GM08714 (cell line): ENCODE measurements around the gene ATP13A3.

ENCODE experiments used
- H3K4me3 ChIP-seq: fragments of 200-500 bp; sonication (Bioruptor generic); 2 replicates; pipeline ENCODE4 v1.5.1; 2014; ENCODE audit warnings: mild to moderate bottlenecking, low read length, inconsistent platforms
- ZNF274 ChIP-seq: IDR thresholded peaks from 2 replicates; pipeline ENCODE4 v1.6.1; 2012; ENCODE audit warnings: mild to moderate bottlenecking, low read depth, low read length

ATP13A3 gene

DNA sequence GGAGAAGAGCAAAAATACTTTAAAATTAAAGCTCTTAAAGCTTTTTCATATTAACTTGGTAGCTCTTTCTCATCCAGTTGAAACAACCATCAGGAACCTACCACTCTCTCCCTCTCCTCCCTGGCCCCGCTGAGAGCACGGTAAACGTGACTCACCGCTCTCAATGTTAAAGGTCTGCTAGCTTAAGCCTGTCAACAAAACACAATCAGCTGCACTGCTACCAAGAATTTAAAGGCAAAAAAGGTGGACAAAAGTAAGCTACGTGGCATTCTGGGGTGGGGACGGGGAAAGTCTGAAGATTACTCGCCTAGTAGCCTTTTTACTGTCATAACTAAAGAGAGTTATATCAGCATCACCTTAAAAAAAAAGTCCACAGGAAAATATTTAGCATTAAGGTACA, 79.4 kb downstream of the ATP13A3 start:
- H3K4me3 ChIP-seq = no peak overlapping the region
- TF ChIP-seq ZNF274 = no peak

GRCh38 chr3:194405766-194406165, 81.0 kb downstream of the ATP13A3 start:
- TF ChIP-seq ZNF274 = no peak
- no peak overlapping the region for H3K4me3 ChIP-seq

DNA sequence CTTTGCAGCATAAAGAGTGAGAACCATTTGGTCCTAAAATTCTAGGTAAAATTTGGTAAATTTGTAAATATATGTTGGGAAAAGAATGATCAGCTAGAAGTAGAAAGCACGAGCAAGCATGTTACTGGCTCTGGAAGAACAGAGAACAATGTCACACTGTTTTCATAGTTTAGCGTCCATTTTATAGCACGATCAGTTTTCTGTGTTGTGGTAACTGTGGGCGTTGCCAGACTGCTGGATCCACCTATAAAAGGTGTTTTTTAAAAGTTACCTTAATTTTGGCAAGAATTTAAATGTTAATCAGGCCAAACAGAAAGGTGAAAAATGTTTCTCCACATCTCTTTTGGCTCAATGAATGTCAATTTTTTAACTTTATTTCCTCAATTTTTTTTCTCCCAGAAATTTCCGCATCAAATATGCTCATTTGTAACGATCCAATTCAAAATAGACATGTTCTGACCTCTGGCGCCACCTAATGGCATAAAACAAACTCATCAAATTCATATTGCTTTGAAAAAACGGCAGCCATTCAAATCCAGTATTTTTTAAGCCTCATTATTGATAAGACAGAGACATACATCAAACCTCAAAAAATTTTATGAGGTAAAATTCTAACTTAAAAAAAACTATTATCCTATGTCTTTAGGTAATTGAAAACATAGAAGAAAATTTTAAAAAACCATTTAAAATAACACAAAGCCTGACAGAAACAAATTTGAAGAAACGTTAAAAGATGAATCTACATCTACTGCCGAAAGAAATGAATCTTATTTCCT, 82.2 kb downstream of the ATP13A3 start:
- no peak for TF ChIP-seq ZNF274
- H3K4me3 ChIP-seq = no peak overlapping the region

DNA sequence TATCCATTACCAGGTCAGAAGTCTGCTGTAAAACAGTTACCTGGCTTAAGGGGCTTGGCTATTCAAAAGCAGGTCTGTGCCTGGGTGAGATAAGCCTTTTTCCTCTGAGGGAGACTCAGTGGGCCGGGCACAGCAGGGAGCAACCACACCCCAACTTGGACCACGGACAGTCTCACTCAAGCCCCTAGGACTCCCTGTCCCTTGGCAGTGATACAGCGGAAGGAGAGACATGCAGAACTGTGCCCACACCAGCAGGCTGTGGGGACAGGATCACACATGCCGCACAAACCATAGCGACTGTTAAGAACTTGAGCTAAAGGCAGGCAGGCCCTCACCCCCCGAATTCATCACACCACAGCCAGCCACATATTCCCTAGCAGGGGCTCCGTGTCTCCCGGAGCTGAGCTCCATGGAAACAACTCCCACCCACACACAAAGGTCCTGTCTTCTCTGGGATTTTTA, 84.9 kb downstream of the ATP13A3 start:
- H3K4me3 ChIP-seq = no peak overlapping the region
- no peak for TF ChIP-seq ZNF274

- no peak overlapping the region for H3K4me3 ChIP-seq
- TF ChIP-seq ZNF274 = no peak
Measured at GRCh38 chr3:194401346-194401745, 85.5 kb downstream of the ATP13A3 start.

GRCh38 chr3:194399874-194400411, 86.9 kb downstream of the ATP13A3 start:
- no peak overlapping the region for H3K4me3 ChIP-seq
- no peak for TF ChIP-seq ZNF274

GRCh38 chr3:194399166-194399565, 87.6 kb downstream of the ATP13A3 start, which contains the start of gene GP5:
Gene GP5 (minus strand): TSS chr3:194399266. CDS start chr3:194398282, 984 bp downstream.
- TF ChIP-seq ZNF274 = no peak
- peak within 1 kb of the TSS; percentile 32; the same call in 1 of the 2 replicates for H3K4me3 ChIP-seq

- no peak for TF ChIP-seq ZNF274
- peak overlapping the region; percentile 32; the same call in 1 of the 2 replicates for H3K4me3 ChIP-seq
Measured at GRCh38 chr3:194397757-194398312, 89.0 kb downstream of the ATP13A3 start.

GRCh38 chr3:194396859-194397756, 89.7 kb downstream of the ATP13A3 start:
- TF ChIP-seq ZNF274 = no peak
- H3K4me3 ChIP-seq = peak overlapping the region; percentile 30; the same call in 1 of the 2 replicates

GRCh38 chr3:194396539-194396858, 90.3 kb downstream of the ATP13A3 start:
- no peak overlapping the region; the same call in 1 of the 2 replicates for H3K4me3 ChIP-seq
- no peak for TF ChIP-seq ZNF274

GRCh38 chr3:194395778-194396538, 90.8 kb downstream of the ATP13A3 start:
- no peak overlapping the region for H3K4me3 ChIP-seq
- TF ChIP-seq ZNF274 = no peak

GRCh38 chr3:194395212-194395611, 91.6 kb downstream of the ATP13A3 start:
- TF ChIP-seq ZNF274 = no peak

GRCh38 chr3:194392576-194392975, 94.2 kb downstream of the ATP13A3 start:
- no peak overlapping the region for H3K4me3 ChIP-seq
- TF ChIP-seq ZNF274 = no peak

More at GRCh38 chr3:194395212-194395611, 91.6 kb downstream of the ATP13A3 start:
- no peak overlapping the region for H3K4me3 ChIP-seq
